Lower lobe of right lung (tissue), 2 donors: ENCODE data around the gene NPAS2. TPM values are rescaled to one million over a fixed set of nuclear protein-coding genes. Genes with fewer than 3 reads are reported as not detected.

ENCODE experiments used
- ATAC-seq, 2 donors: fragments of 200-7000 bp; cut with Tn5 transposase; one replicate each; pipeline ENCODE4 v1.9.1; 2020 to 2022; ENCODE audit warnings: mild to moderate bottlenecking in 2 of 2, moderate library complexity in 2 of 2
- DNase-seq: peaks from one replicate; pipeline ENCODE4 v3.0.0-alpha.2; 2020
- H3K27ac ChIP-seq: fragments of 200-600 bp; one replicate; pipeline ENCODE4 v1.8.0; 2022
- H3K27me3 ChIP-seq: fragments of 200-600 bp; one replicate; pipeline ENCODE4 v1.8.0; 2022; ENCODE audit warnings: low read depth
- H3K36me3 ChIP-seq: fragments of 200-600 bp; one replicate; pipeline ENCODE4 v1.8.0; 2022; ENCODE audit warnings: mild to moderate bottlenecking
- H3K4me1 ChIP-seq: fragments of 200-600 bp; one replicate; pipeline ENCODE4 v1.8.0; 2022
- H3K4me3 ChIP-seq: fragments of 200-600 bp; one replicate; pipeline ENCODE4 v1.8.0; 2022; ENCODE audit warnings: mild to moderate bottlenecking
- H3K9me3 ChIP-seq: fragments of 200-600 bp; one replicate; pipeline ENCODE4 v1.8.0; 2022
- intact Hi-C: fragments of 100-400 bp; cut with DNase I; formaldehyde crosslinking; loops from one replicate; pipeline ENCODE4 v1.11.0; 2022
- total RNA-seq: library from RNA; stranded (reverse); fragmentation: NEBNext Ultra II Directional; extraction: Animal tissue kit (Norgen Biotek cat#: 25700); gene quantifications from one replicate; pipeline ENCODE4 v1.2.1, GENCODE V29; 2021
- TF ChIP-seq, protein P1 (sequence below): fragments of 200-600 bp; IDR thresholded peaks from one replicate; pipeline ENCODE4 v1.8.0; 2022; ENCODE audit warnings: antibody characterized with exemption, mild to moderate bottlenecking
- donor health status: DM: no; HTN: yes; CAD: no; lungs with severe emphysema.

NPAS2 gene
- total RNA-seq, 1 donor from 2014 or later: 10.1 TPM

GRCh38 chr2:100999995-101000394, 180.1 kb downstream of the NPAS2 start:
- H3K4me1 ChIP-seq: peaks cover 22% of the 10 kb centered on the region
- intact Hi-C loops: no loop called here
- no peak overlapping the region for H3K27ac ChIP-seq
- no peaks in the 10 kb centered on the region for H3K9me3 ChIP-seq
- no peak overlapping the region for H3K4me3 ChIP-seq
- no peaks in the 10 kb centered on the region for H3K27me3 ChIP-seq
- TF ChIP-seq, protein P1, sequence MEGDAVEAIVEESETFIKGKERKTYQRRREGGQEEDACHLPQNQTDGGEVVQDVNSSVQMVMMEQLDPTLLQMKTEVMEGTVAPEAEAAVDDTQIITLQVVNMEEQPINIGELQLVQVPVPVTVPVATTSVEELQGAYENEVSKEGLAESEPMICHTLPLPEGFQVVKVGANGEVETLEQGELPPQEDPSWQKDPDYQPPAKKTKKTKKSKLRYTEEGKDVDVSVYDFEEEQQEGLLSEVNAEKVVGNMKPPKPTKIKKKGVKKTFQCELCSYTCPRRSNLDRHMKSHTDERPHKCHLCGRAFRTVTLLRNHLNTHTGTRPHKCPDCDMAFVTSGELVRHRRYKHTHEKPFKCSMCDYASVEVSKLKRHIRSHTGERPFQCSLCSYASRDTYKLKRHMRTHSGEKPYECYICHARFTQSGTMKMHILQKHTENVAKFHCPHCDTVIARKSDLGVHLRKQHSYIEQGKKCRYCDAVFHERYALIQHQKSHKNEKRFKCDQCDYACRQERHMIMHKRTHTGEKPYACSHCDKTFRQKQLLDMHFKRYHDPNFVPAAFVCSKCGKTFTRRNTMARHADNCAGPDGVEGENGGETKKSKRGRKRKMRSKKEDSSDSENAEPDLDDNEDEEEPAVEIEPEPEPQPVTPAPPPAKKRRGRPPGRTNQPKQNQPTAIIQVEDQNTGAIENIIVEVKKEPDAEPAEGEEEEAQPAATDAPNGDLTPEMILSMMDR: no peak
- DNase-seq: no peak
- peaks cover 25% of the 10 kb centered on the region for H3K36me3 ChIP-seq
- ATAC-seq: no peak

GRCh38 chr2:101001691-101002561, 182.0 kb downstream of the NPAS2 start, which contains the start of gene RPL31:
RPL31 (plus strand) TSS chr2:101002289; CDS start chr2:101002702, 413 bp downstream.
- peak; percentile 98 to 99 for ATAC-seq
- H3K27me3 ChIP-seq: no peaks in the 10 kb centered on the region
- TF ChIP-seq, protein P1: no peak
- H3K4me3 ChIP-seq: peak within 1 kb of the TSS; percentile 99
- H3K27ac ChIP-seq: peak within 1 kb of the TSS; percentile 91
- peaks cover 22% of the 10 kb centered on the region for H3K4me1 ChIP-seq
- peaks cover 38% of the 10 kb centered on the region for H3K36me3 ChIP-seq
- no peaks in the 10 kb centered on the region for H3K9me3 ChIP-seq
- peak; percentile 98 for DNase-seq
- intact Hi-C loops: no loop called here

GRCh38 chr2:101002562-101003277, 182.8 kb downstream of the NPAS2 start:
- Histone ChIP-seq H3K4me3 (peak overlapping the region; percentile 99), H3K9me3 (no peaks in the 10 kb centered on the region), H3K27me3 (no peaks in the 10 kb centered on the region), H3K36me3 (peaks cover 46% of the 10 kb centered on the region), H3K4me1 (peaks cover 22% of the 10 kb centered on the region), H3K27ac (peak overlapping the region; percentile 91)
- intact Hi-C loops: no loop called here
- ATAC-seq: peak in 1 of 2 donors; percentile 1
- no peak for DNase-seq
- TF ChIP-seq, protein P1: no peak

DNA sequence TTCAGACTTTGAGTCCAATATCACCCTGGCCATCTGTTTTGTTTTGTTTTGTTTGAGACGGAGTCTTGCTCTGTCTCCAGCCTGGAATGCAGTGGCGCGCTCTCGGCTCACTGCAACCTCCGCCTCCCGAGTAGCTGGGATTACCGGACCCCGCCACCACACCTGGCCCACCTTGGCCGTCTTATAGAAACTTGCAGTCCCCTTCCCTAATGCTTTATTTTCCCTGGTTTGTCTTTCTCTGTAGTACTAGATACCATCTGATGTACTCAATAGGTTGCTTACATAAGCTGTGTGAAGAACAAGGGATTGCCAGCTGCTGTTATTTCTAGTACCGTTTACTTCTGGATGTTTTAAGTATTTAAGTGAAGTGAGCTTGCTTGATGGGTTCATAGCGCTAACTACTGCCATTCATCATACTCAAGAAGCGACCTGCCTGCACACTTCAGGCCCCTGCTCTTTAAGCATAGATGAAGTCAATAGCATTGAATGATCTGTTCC, 183.4 kb downstream of the NPAS2 start:
- DNase-seq (no peak), ATAC-seq (no peak)
- H3K36me3 ChIP-seq: peaks cover 52% of the 10 kb centered on the region
- H3K9me3 ChIP-seq: no peaks in the 10 kb centered on the region
- intact Hi-C loops: no loop called here
- no peaks in the 10 kb centered on the region for H3K27me3 ChIP-seq
- peak overlapping the region; percentile 99 for H3K4me3 ChIP-seq
- H3K27ac ChIP-seq: peak overlapping the region; percentile 91
- TF ChIP-seq, protein P1: no peak
- peaks cover 22% of the 10 kb centered on the region for H3K4me1 ChIP-seq

GRCh38 chr2:101004620-101005325, 184.8 kb downstream of the NPAS2 start:
- no peak overlapping the region for H3K4me3 ChIP-seq
- peaks cover 65% of the 10 kb centered on the region for H3K36me3 ChIP-seq

More at GRCh38 chr2:101004620-101005325, 184.8 kb downstream of the NPAS2 start:
- H3K4me1 ChIP-seq: peaks cover 22% of the 10 kb centered on the region
- no peaks in the 10 kb centered on the region for H3K9me3 ChIP-seq
- DNase-seq (no peak), ATAC-seq (no peak)
- intact Hi-C loops: no loop called here
- H3K27ac ChIP-seq: no peak overlapping the region
- H3K27me3 ChIP-seq: no peaks in the 10 kb centered on the region
- TF ChIP-seq, protein P1: no peak
